MM.1S (cell line): ENCODE results near the gene NDUFS2.

Experiments
- DNase-seq: peaks from one replicate; pipeline ENCODE4 v3.0.0-alpha.2; 2015
- H2AFZ ChIP-seq: fragments of 300-600 bp; sonication (generic); 2 replicates; pipeline ENCODE4 v1.6.0; 2016; ENCODE audit warnings: antibody characterized with exemption, low read length
- H3F3A ChIP-seq: fragments of 300-600 bp; sonication (generic); 2 replicates; pipeline ENCODE4 v1.6.1; 2016; ENCODE audit warnings: mild to moderate bottlenecking, antibody characterized with exemption, low read length, moderate library complexity, mixed read lengths; ENCODE audit not compliant: insufficient read depth
- H3K27ac ChIP-seq: fragments of 300-600 bp; sonication (generic); 2 replicates; pipeline ENCODE4 v1.5.1; 2016; ENCODE audit warnings: mild to moderate bottlenecking, low read length
- H3K27me3 ChIP-seq: fragments of 300-600 bp; sonication (generic); replicated peaks from 2 replicates; pipeline ENCODE4 v1.6.0; 2016; ENCODE audit warnings: low read length; ENCODE audit not compliant: insufficient read depth
- H3K36me3 ChIP-seq: fragments of 300-600 bp; sonication (generic); replicated peaks from 2 replicates; pipeline ENCODE4 v1.6.1; 2016; ENCODE audit warnings: mild to moderate bottlenecking, low read length, mixed read lengths; ENCODE audit not compliant: insufficient read depth
- H3K4me1 ChIP-seq: fragments of 300-600 bp; sonication (generic); 2 replicates; pipeline ENCODE4 v1.6.1; 2016; ENCODE audit warnings: low read length, mixed read lengths
- H3K4me2 ChIP-seq: fragments of 300-600 bp; sonication (generic); 2 replicates; pipeline ENCODE4 v1.6.0; 2016; ENCODE audit warnings: low read depth, low read length
- H3K4me3 ChIP-seq: fragments of 300-600 bp; sonication (generic); 2 replicates; pipeline ENCODE4 v1.5.1; 2016; ENCODE audit warnings: low read length, mixed read lengths
- H3K79me2 ChIP-seq: fragments of 300-600 bp; sonication (generic); 2 replicates; pipeline ENCODE4 v1.6.1; 2016; ENCODE audit warnings: mixed run types, low read length, mixed read lengths
- H3K9ac ChIP-seq: fragments of 300-600 bp; sonication (generic); 2 replicates; pipeline ENCODE4 v1.6.1; 2016; ENCODE audit warnings: low read length, mixed read lengths
- H3K9me2 ChIP-seq: fragments of 300-600 bp; sonication (generic); replicated peaks from 2 replicates; pipeline ENCODE4 v1.6.1; 2016; ENCODE audit warnings: mild to moderate bottlenecking, low read length, mixed read lengths; ENCODE audit not compliant: insufficient read depth
- H3K9me3 ChIP-seq: fragments of 300-600 bp; sonication (generic); replicated peaks from 2 replicates; pipeline ENCODE4 v1.6.1; 2016; ENCODE audit warnings: mild to moderate bottlenecking, low read length, mixed read lengths; ENCODE audit not compliant: insufficient read depth
- H4K20me1 ChIP-seq: fragments of 300-600 bp; sonication (generic); 2 replicates; pipeline ENCODE4 v1.6.1; 2016; ENCODE audit warnings: mild to moderate bottlenecking, low read length, moderate library complexity, mixed read lengths; ENCODE audit not compliant: insufficient read depth
- CTCF ChIP-seq: fragments of 300-600 bp; sonication (generic); IDR thresholded peaks from 2 replicates; pipeline ENCODE4 v1.5.1; 2016; ENCODE audit warnings: antibody characterized with exemption, low read length, mixed read lengths
- EZH2 ChIP-seq: fragments of 300-600 bp; sonication (generic); optimal IDR thresholded peaks from 2 replicates; pipeline ENCODE3; 2017; ENCODE audit warnings: low read depth, mild to moderate bottlenecking, antibody characterized with exemption, low read length, mixed read lengths
- EZH2phosphoT487 ChIP-seq: fragments of 300-600 bp; sonication (generic); IDR thresholded peaks from 2 replicates; pipeline ENCODE4 v1.6.1; 2018; ENCODE audit warnings: antibody characterized with exemption, low read length

Gene NDUFS2

GRCh38 chr1:161162052-161162451, 40.1 kb upstream of the NDUFS2 start:
- Histone ChIP-seq H3K27ac (no peak overlapping the region), H4K20me1 (no peaks in the 10 kb centered on the region), H3K36me3 (peaks cover 5% of the 10 kb centered on the region; the same call in 1 of the 2 replicates), H3K4me3 (no peak overlapping the region), H3K4me1 (peaks cover 28% of the 10 kb centered on the region), H2AFZ (no peak overlapping the region), H3K79me2 (peaks cover 24% of the 10 kb centered on the region), H3F3A (peaks cover 30% of the 10 kb centered on the region), H3K9me2 (no peaks in the 10 kb centered on the region), H3K9ac (no peak overlapping the region), H3K4me2 (no peak overlapping the region), H3K27me3 (no peaks in the 10 kb centered on the region), H3K9me3 (no peaks in the 10 kb centered on the region)
- no peak for DNase-seq
- TF ChIP-seq EZH2 (no peak), CTCF (no peak), EZH2phosphoT487 (no peak)

GRCh38 chr1:161162806-161163205, 39.4 kb upstream of the NDUFS2 start:
- Histone ChIP-seq H3K27me3 (no peaks in the 10 kb centered on the region), H3K9me3 (no peaks in the 10 kb centered on the region), H3K9ac (no peak overlapping the region), H3K36me3 (no peaks in the 10 kb centered on the region), H3F3A (peaks cover 24% of the 10 kb centered on the region), H3K79me2 (peaks cover 27% of the 10 kb centered on the region), H2AFZ (no peak overlapping the region), H3K4me3 (no peak overlapping the region), H3K4me2 (no peak overlapping the region), H3K4me1 (peaks cover 28% of the 10 kb centered on the region), H3K9me2 (no peaks in the 10 kb centered on the region), H4K20me1 (no peaks in the 10 kb centered on the region), H3K27ac (no peak overlapping the region)
- TF ChIP-seq EZH2 (no peak), CTCF (no peak), EZH2phosphoT487 (no peak)
- no peak for DNase-seq

- Histone ChIP-seq H4K20me1 (no peaks in the 10 kb centered on the region), H3K27me3 (no peaks in the 10 kb centered on the region), H3F3A (peaks cover 14% of the 10 kb centered on the region), H3K4me1 (peaks cover 19% of the 10 kb centered on the region), H3K36me3 (no peaks in the 10 kb centered on the region), H3K4me3 (no peak overlapping the region), H3K4me2 (no peak overlapping the region), H3K9ac (no peak overlapping the region), H3K27ac (no peak overlapping the region), H2AFZ (no peak overlapping the region), H3K79me2 (peaks cover 27% of the 10 kb centered on the region), H3K9me2 (no peaks in the 10 kb centered on the region), H3K9me3 (no peaks in the 10 kb centered on the region)
- TF ChIP-seq EZH2phosphoT487 (no peak), CTCF (no peak), EZH2 (no peak)
- no peak for DNase-seq
Observed at GRCh38 chr1:161163793-161164192, 38.4 kb upstream of the NDUFS2 start.
